ENCODE results near the gene FBXW12. TPM values are rescaled to one million over a fixed set of nuclear protein-coding genes. Genes with fewer than 3 reads are reported as not detected.

Gene FBXW12
- total RNA-seq, 1 donor from 2014 or later, result not detected

DNA sequence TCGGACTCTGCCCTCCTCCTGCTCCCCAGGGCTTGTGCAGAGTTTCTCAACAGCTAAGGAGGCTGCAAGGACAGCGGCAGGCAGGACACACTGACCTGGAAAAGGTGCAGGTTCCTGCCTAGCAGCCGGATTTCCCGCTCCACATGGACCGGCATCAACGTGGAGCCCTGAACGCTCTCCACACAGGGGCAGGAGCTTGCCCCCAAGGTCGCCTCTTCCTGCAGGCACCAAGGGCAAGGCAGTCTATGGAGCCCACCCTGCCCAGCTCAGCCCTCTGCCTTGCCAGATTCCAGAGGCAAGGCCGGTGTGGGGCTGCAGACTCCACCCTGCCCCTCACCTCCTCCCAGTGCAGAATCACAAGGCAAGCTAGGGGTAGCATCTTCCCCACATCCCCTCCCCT, 47.1 kb downstream of the FBXW12 start:
- no peaks in the 10 kb centered on the region for H3K4me1 Mint-ChIP-seq
- POLR2A ChIA-PET, result no interaction called here
- ATAC-seq (ENCODE audit: low read depth), result no peak
- H3K9me3 Mint-ChIP-seq, result no peaks in the 10 kb centered on the region
- H3K36me3 Mint-ChIP-seq (ENCODE audit: low read depth), result no peaks in the 10 kb centered on the region
- no peak overlapping the region for H3K4me3 Mint-ChIP-seq
- no peaks in the 10 kb centered on the region for H3K27me3 Mint-ChIP-seq
- TF ChIP-seq, protein P1, sequence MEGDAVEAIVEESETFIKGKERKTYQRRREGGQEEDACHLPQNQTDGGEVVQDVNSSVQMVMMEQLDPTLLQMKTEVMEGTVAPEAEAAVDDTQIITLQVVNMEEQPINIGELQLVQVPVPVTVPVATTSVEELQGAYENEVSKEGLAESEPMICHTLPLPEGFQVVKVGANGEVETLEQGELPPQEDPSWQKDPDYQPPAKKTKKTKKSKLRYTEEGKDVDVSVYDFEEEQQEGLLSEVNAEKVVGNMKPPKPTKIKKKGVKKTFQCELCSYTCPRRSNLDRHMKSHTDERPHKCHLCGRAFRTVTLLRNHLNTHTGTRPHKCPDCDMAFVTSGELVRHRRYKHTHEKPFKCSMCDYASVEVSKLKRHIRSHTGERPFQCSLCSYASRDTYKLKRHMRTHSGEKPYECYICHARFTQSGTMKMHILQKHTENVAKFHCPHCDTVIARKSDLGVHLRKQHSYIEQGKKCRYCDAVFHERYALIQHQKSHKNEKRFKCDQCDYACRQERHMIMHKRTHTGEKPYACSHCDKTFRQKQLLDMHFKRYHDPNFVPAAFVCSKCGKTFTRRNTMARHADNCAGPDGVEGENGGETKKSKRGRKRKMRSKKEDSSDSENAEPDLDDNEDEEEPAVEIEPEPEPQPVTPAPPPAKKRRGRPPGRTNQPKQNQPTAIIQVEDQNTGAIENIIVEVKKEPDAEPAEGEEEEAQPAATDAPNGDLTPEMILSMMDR (IDR thresholded peaks at IDR 0.05), result no peak
- H3K27ac Mint-ChIP-seq, result no peak overlapping the region
- DNase-seq, result no peak
- CTCF ChIA-PET, result no interaction called here
- intact Hi-C loops (cut with micrococcal nuclease), result no loop called here

DNA sequence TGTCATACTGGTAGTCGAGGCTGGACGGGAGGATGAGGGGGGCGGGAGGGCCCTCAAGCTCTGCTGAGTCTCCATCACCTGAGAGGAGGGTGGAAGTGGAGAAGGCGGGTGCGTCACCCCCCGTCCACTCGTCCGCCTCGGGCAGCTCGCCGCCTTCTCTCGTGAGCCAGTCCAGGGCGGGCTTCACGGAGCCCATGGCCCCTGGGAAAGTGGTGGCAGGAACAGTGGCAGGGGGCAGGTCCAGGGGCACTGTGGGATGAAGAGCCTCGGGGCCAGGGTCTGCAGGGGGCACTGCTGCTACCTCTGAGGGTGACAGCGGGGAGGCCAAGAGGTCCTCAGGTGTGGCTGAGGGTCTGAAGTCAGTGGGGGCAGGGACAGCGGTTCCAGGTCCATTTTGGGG, 47.6 kb downstream of the FBXW12 start:
- ChIA-PET POLR2A (no interaction called here), CTCF (no interaction called here)
- TF ChIP-seq, protein P1 (IDR thresholded peaks at IDR 0.05), result no peak
- intact Hi-C loops (cut with micrococcal nuclease), result no loop called here
- Mint-ChIP-seq H3K27ac (no peak overlapping the region), H3K9me3 (no peaks in the 10 kb centered on the region), H3K36me3 (ENCODE audit: low read depth) (no peaks in the 10 kb centered on the region), H3K27me3 (no peaks in the 10 kb centered on the region), H3K4me1 (no peaks in the 10 kb centered on the region), H3K4me3 (no peak overlapping the region)
- DNase-seq (no peak), ATAC-seq (ENCODE audit: low read depth) (no peak)

DNA sequence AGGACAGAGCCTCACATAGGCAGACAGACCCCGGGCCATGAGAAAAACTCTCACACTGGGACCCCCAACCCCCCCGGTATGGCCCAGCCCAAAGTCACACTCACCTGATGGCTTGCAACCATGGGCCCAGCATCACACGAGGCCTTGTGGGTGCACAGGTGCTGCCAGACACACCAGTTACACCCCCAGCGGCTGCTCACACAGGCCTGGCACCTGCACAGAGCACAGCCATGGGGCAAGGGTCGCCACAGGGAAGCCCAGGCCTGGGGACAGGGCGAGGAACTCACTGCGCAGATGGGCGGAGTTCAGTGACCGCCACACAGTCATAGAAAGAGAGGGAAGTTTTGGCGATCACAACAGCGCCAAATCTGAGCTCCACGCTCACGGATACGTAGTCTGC, 48.5 kb downstream of the FBXW12 start:
- Mint-ChIP-seq H3K4me1 (no peaks in the 10 kb centered on the region), H3K27ac (no peak overlapping the region), H3K4me3 (no peak overlapping the region), H3K9me3 (no peaks in the 10 kb centered on the region), H3K36me3 (ENCODE audit: low read depth) (no peaks in the 10 kb centered on the region), H3K27me3 (no peaks in the 10 kb centered on the region)
- DNase-seq, result no peak
- intact Hi-C loops (cut with micrococcal nuclease), result no loop called here
- no peak for ATAC-seq (ENCODE audit: low read depth)
- ChIA-PET CTCF (interaction anchor here (1.0 kb wide), 1 partner anchor 16 kb away, joined by 3 read pairs; no protein-coding TSS in a partner anchor), POLR2A (no interaction called here)
- TF ChIP-seq, protein P1 (IDR thresholded peaks at IDR 0.05), result no peak

DNA sequence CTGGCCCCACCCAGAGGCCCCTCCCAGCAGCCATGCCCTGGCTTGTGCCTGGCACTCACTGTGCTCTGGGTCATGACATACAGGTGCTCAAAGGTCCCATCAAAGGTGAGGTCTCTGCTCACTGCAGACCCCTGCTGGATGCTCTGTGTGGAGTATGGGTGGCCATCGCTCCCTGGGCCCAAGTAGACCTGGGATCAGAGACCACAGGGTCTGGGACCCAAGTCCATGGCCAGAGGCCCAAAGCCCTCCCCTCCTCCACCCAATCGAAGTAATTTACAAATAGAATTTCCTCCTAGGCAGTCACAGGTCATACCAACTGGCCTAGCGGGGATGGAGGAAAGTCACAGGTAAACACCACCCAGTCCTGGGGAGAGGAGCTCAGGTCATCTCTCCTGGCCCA, 50.3 kb downstream of the FBXW12 start:
- Mint-ChIP-seq H3K4me3 (no peak overlapping the region), H3K27ac (no peak overlapping the region), H3K4me1 (no peaks in the 10 kb centered on the region), H3K9me3 (no peaks in the 10 kb centered on the region), H3K27me3 (no peaks in the 10 kb centered on the region), H3K36me3 (ENCODE audit: low read depth) (no peaks in the 10 kb centered on the region)
- intact Hi-C loops (cut with micrococcal nuclease), result no loop called here
- TF ChIP-seq, protein P1 (IDR thresholded peaks at IDR 0.05), result no peak
- DNase-seq (no peak), ATAC-seq (ENCODE audit: low read depth) (no peak)
- ChIA-PET CTCF (interaction anchor here (1.4 to 1.9 kb wide), 2 partner anchors 14 to 21 kb away, joined by 5 to 8 read pairs; no protein-coding TSS in a partner anchor), POLR2A (interaction anchor here (0.6 kb wide), 1 partner anchor 325 kb away, joined by 7 read pairs; no protein-coding TSS in a partner anchor)

DNA sequence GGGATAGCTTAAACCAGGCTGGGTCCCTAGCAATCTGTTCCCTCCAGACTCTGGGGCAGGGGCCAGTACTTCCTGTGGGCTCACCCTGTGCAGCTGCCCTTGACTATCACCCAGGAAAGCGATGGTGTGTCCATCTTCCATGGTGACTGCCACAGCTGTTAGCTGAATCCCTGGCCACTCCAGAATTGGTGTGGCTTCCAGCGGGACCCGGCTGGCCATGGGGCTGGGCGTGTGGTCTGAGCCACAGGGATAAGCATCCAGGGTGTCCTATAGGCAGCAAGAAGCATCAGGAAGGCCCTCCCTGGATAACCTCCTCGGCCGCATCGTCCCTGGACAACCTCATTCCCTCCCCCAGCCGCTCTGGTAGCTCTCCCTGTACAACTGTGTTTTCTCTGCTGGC, 50.7 kb downstream of the FBXW12 start:
- intact Hi-C loops (cut with micrococcal nuclease), result no loop called here
- no peak overlapping the region for H3K4me3 Mint-ChIP-seq
- H3K36me3 Mint-ChIP-seq (ENCODE audit: low read depth), result no peaks in the 10 kb centered on the region
- no peaks in the 10 kb centered on the region for H3K9me3 Mint-ChIP-seq
- TF ChIP-seq, protein P1 (IDR thresholded peaks at IDR 0.05), result no peak
- no peak for DNase-seq
- ChIA-PET CTCF (interaction anchor here (1.4 to 1.9 kb wide), 2 partner anchors 13 to 22 kb away, joined by 5 to 8 read pairs; no protein-coding TSS in a partner anchor), POLR2A (interaction anchor here (0.6 kb wide), 1 partner anchor 325 kb away, joined by 7 read pairs; no protein-coding TSS in a partner anchor)
- no peaks in the 10 kb centered on the region for H3K4me1 Mint-ChIP-seq
- H3K27me3 Mint-ChIP-seq, result peaks cover 3% of the 10 kb centered on the region
- no peak overlapping the region for H3K27ac Mint-ChIP-seq
- no peak for ATAC-seq (ENCODE audit: low read depth)

Measured in activated B cell treated with CpG ODN at 0.5 μM for 24 hours (primary cell).